ENCODE measurements around the gene EYS.

EYS gene

GRCh38 chr6:64539917-64540316 lies 1167.1 kb downstream of the EYS start:
- no peaks in the 10 kb centered on the region for H3K4me1 ChIP-seq (ENCODE audit: control insufficient read depth, low read length)
- no peaks in the 10 kb centered on the region for H3K36me3 ChIP-seq (ENCODE audit: control insufficient read depth, low read length)
- H3K4me3 ChIP-seq (ENCODE audit: low read length) = no peak overlapping the region
- no peaks in the 10 kb centered on the region for H4K20me1 ChIP-seq (ENCODE audit: control insufficient read depth, insufficient read depth, low read depth, low read length)
- H3K9me3 ChIP-seq (ENCODE audit: control insufficient read depth, insufficient read depth, low read length) = no peaks in the 10 kb centered on the region
- H3K27ac ChIP-seq (ENCODE audit: low read depth, low read length) = no peak overlapping the region
- H3K27me3 ChIP-seq (ENCODE audit: control insufficient read depth, low read length) = no peaks in the 10 kb centered on the region
- no peak overlapping the region for H3K4me2 ChIP-seq (ENCODE audit: low read length)
- no peaks in the 10 kb centered on the region for H3K9me2 ChIP-seq (replicated peaks; ENCODE audit: control insufficient read depth, low read length)
- no peaks in the 10 kb centered on the region for H3F3A ChIP-seq (ENCODE audit: control insufficient read depth, insufficient read depth)
- TF ChIP-seq, protein P1, sequence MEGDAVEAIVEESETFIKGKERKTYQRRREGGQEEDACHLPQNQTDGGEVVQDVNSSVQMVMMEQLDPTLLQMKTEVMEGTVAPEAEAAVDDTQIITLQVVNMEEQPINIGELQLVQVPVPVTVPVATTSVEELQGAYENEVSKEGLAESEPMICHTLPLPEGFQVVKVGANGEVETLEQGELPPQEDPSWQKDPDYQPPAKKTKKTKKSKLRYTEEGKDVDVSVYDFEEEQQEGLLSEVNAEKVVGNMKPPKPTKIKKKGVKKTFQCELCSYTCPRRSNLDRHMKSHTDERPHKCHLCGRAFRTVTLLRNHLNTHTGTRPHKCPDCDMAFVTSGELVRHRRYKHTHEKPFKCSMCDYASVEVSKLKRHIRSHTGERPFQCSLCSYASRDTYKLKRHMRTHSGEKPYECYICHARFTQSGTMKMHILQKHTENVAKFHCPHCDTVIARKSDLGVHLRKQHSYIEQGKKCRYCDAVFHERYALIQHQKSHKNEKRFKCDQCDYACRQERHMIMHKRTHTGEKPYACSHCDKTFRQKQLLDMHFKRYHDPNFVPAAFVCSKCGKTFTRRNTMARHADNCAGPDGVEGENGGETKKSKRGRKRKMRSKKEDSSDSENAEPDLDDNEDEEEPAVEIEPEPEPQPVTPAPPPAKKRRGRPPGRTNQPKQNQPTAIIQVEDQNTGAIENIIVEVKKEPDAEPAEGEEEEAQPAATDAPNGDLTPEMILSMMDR (IDR thresholded peaks at IDR 0.05; ENCODE audit: low read depth, low read length, poor library complexity, severe bottlenecking) = no peak
- no peak for TF ChIP-seq EZH2phosphoT487 (IDR thresholded peaks at IDR 0.05; ENCODE audit: borderline replicate concordance, low read length)
- H3K79me2 ChIP-seq (ENCODE audit: control insufficient read depth, low read length) = no peaks in the 10 kb centered on the region

DNA sequence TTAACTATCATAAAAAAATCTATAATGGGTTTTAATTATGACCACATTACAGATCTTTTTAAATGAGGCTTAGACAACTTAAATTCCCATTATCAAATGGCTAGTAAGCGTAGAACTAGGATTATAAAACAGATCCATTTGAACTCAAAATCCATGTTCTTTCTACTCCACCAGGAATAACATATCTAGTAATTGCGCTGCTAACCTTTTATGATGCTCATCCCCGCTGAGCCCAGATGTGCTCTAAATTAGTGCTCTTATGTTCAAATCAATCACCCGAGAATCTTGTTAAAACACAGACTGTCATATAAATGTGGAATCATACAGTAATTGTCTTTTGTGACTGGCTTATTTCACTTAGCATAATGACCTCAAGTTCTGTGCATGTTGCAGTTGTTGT lies 1168.3 kb downstream of the EYS start:
- no peak overlapping the region for H3K27ac ChIP-seq (ENCODE audit: low read depth, low read length)
- H4K20me1 ChIP-seq (ENCODE audit: control insufficient read depth, insufficient read depth, low read depth, low read length) = no peaks in the 10 kb centered on the region
- TF ChIP-seq EZH2phosphoT487 (IDR thresholded peaks at IDR 0.05; ENCODE audit: borderline replicate concordance, low read length) = no peak
- TF ChIP-seq, protein P1 (IDR thresholded peaks at IDR 0.05; ENCODE audit: low read depth, low read length, poor library complexity, severe bottlenecking) = no peak
- H3K9me3 ChIP-seq (ENCODE audit: control insufficient read depth, insufficient read depth, low read length) = no peaks in the 10 kb centered on the region
- H3K36me3 ChIP-seq (ENCODE audit: control insufficient read depth, low read length) = no peaks in the 10 kb centered on the region
- H3K27me3 ChIP-seq (ENCODE audit: control insufficient read depth, low read length) = no peaks in the 10 kb centered on the region
- H3K79me2 ChIP-seq (ENCODE audit: control insufficient read depth, low read length) = no peaks in the 10 kb centered on the region
- no peaks in the 10 kb centered on the region for H3K9me2 ChIP-seq (replicated peaks; ENCODE audit: control insufficient read depth, low read length)
- H3F3A ChIP-seq (ENCODE audit: control insufficient read depth, insufficient read depth) = no peaks in the 10 kb centered on the region
- H3K4me2 ChIP-seq (ENCODE audit: low read length) = no peak overlapping the region
- no peaks in the 10 kb centered on the region for H3K4me1 ChIP-seq (ENCODE audit: control insufficient read depth, low read length)
- no peak overlapping the region for H3K4me3 ChIP-seq (ENCODE audit: low read length)

- Histone ChIP-seq H3K9me3 (ENCODE audit: control insufficient read depth, insufficient read depth, low read length) (no peaks in the 10 kb centered on the region), H3K27me3 (ENCODE audit: control insufficient read depth, low read length) (no peaks in the 10 kb centered on the region), H3F3A (ENCODE audit: control insufficient read depth, insufficient read depth) (no peaks in the 10 kb centered on the region), H3K36me3 (ENCODE audit: control insufficient read depth, low read length) (no peaks in the 10 kb centered on the region), H3K9me2 (replicated peaks; ENCODE audit: control insufficient read depth, low read length) (no peaks in the 10 kb centered on the region), H3K79me2 (ENCODE audit: control insufficient read depth, low read length) (no peaks in the 10 kb centered on the region), H3K4me1 (ENCODE audit: control insufficient read depth, low read length) (no peaks in the 10 kb centered on the region), H3K4me3 (ENCODE audit: low read length) (no peak overlapping the region), H3K27ac (ENCODE audit: low read depth, low read length) (no peak overlapping the region), H3K4me2 (ENCODE audit: low read length) (no peak overlapping the region), H4K20me1 (ENCODE audit: control insufficient read depth, insufficient read depth, low read depth, low read length) (no peaks in the 10 kb centered on the region)
- TF ChIP-seq, protein P1 (IDR thresholded peaks at IDR 0.05; ENCODE audit: low read depth, low read length, poor library complexity, severe bottlenecking) = no peak
- no peak for TF ChIP-seq EZH2phosphoT487 (IDR thresholded peaks at IDR 0.05; ENCODE audit: borderline replicate concordance, low read length)
Measured at GRCh38 chr6:64527899-64528298, 1179.1 kb downstream of the EYS start.

DNA sequence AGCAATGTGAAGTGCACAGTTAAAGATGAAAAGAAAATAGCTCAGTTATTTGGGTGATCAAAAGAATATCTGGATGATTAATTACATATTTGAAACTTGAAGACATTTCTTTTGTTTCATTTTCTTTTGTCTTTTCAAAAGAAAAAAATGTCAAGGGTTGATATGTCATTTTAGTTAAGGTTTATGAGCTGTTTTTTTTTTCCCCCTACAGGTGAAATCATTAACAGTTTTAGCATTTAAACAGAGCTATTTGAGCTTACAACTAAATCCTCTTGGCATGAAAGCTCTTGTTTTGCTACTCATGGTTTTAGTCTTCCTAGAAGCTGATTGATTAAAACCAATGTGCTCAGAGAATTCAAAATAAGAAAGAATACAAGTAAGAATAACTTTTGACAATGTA lies 1184.2 kb downstream of the EYS start:
- Histone ChIP-seq H3K79me2 (ENCODE audit: control insufficient read depth, low read length) (no peaks in the 10 kb centered on the region), H3K27ac (ENCODE audit: low read depth, low read length) (no peak overlapping the region), H3F3A (ENCODE audit: control insufficient read depth, insufficient read depth) (no peaks in the 10 kb centered on the region), H3K36me3 (ENCODE audit: control insufficient read depth, low read length) (no peaks in the 10 kb centered on the region), H3K9me3 (ENCODE audit: control insufficient read depth, insufficient read depth, low read length) (no peaks in the 10 kb centered on the region), H3K4me1 (ENCODE audit: control insufficient read depth, low read length) (no peaks in the 10 kb centered on the region), H3K9me2 (replicated peaks; ENCODE audit: control insufficient read depth, low read length) (no peaks in the 10 kb centered on the region), H3K27me3 (ENCODE audit: control insufficient read depth, low read length) (no peaks in the 10 kb centered on the region), H3K4me3 (ENCODE audit: low read length) (no peak overlapping the region), H3K4me2 (ENCODE audit: low read length) (no peak overlapping the region), H4K20me1 (ENCODE audit: control insufficient read depth, insufficient read depth, low read depth, low read length) (no peaks in the 10 kb centered on the region)
- TF ChIP-seq, protein P1 (IDR thresholded peaks at IDR 0.05; ENCODE audit: low read depth, low read length, poor library complexity, severe bottlenecking) = no peak
